SK-N-SH treated with all-trans-retinoic acid at 6 μM for 48 hours (cell line): ENCODE measurements around the gene FOXN1.

ENCODE experiments used
- ARNTL ChIP-seq: fragments of 450-650 bp; formaldehyde crosslinking; IDR thresholded peaks from 2 replicates; pipeline ENCODE4 v1.5.0; 2020; ENCODE audit warnings: low read depth, mild to moderate bottlenecking, moderate library complexity, borderline replicate concordance
- BACH2 ChIP-seq: fragments of 250-450 bp; sonication (Bioruptor Pico); IDR thresholded peaks from 2 replicates; pipeline ENCODE4 v1.9.0; 2021; ENCODE audit warnings: mild to moderate bottlenecking, borderline replicate concordance
- ESRRG ChIP-seq: fragments of 250-450 bp; sonication (Bioruptor Pico); IDR thresholded peaks from 2 replicates; pipeline ENCODE4 v1.6.1; 2021; ENCODE audit warnings: mild to moderate bottlenecking
- OSR1 ChIP-seq: fragments of 250-450 bp; sonication (Bioruptor Pico); IDR thresholded peaks from 2 replicates; pipeline ENCODE4 v1.8.0; 2022; ENCODE audit warnings: moderate library complexity, mild to moderate bottlenecking, inconsistent platforms
- PPARA ChIP-seq: fragments of 250-450 bp; sonication (Bioruptor Pico); IDR thresholded peaks from 2 replicates; pipeline ENCODE4 v1.5.0; 2020; ENCODE audit warnings: mild to moderate bottlenecking, borderline replicate concordance
- SNAI2 ChIP-seq: fragments of 250-450 bp; sonication (Bioruptor Pico); IDR thresholded peaks from 2 replicates; pipeline ENCODE4 v1.5.0; 2020; ENCODE audit warnings: mild to moderate bottlenecking, moderate library complexity
- TOX ChIP-seq: fragments of 250-450 bp; sonication (Bioruptor Pico); IDR thresholded peaks from 2 replicates; pipeline ENCODE4 v1.8.0; 2021; ENCODE audit warnings: mild to moderate bottlenecking, moderate library complexity, borderline replicate concordance
- ZFP30 ChIP-seq: fragments of 450-650 bp; formaldehyde crosslinking; IDR thresholded peaks from 2 replicates; pipeline ENCODE4 v1.5.0; 2022; ENCODE audit warnings: mild to moderate bottlenecking, moderate library complexity
- TF ChIP-seq, protein P1 (sequence below): fragments of 250-450 bp; sonication (Bioruptor Pico); IDR thresholded peaks from 2 replicates; pipeline ENCODE4 v1.5.1; 2020; ENCODE audit warnings: low read depth, mild to moderate bottlenecking, moderate library complexity
- TF ChIP-seq, protein P2 (sequence below): fragments of 250-450 bp; sonication (Bioruptor Pico); IDR thresholded peaks from 2 replicates; pipeline ENCODE4 v1.8.0; 2020; ENCODE audit warnings: mild to moderate bottlenecking, moderate library complexity, borderline replicate concordance

DNA sequence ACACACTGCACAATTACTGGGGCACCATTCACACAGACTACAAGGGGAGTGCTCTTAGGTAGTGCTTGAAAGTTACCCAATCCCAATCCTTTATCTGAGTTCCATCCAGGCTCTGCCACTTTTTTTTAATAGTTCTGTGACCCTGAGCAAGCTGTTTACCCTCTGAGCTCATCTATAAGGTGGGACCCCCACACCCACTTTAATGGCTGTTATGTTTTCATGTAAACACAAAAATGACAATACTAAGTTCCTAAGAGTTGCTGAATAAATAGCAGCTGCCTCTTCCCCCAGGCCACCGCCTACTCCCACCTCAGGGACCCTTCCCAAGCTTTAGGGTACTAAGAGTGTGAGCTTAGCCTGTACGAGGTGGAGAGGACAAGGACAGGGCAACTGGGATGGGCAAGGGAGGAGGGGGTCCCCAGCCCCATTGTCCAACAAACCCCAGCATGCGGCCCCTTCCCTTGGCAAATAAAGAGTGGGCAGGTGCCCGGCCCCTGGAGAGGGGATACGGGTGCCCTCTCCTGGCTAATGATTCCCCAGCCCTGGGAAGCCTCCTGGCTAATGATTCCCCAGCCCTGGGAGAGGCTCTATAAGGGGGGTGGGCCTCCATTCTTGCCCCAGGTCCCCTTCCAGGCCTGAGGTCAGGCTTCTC lies 18.1 kb upstream of the FOXN1 start:
- TF ChIP-seq SNAI2 = no peak
- TF ChIP-seq, protein P1, sequence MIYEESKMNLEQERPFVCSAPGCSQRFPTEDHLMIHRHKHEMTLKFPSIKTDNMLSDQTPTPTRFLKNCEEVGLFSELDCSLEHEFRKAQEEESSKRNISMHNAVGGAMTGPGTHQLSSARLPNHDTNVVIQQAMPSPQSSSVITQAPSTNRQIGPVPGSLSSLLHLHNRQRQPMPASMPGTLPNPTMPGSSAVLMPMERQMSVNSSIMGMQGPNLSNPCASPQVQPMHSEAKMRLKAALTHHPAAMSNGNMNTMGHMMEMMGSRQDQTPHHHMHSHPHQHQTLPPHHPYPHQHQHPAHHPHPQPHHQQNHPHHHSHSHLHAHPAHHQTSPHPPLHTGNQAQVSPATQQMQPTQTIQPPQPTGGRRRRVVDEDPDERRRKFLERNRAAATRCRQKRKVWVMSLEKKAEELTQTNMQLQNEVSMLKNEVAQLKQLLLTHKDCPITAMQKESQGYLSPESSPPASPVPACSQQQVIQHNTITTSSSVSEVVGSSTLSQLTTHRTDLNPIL = no peak
- no peak for TF ChIP-seq ARNTL (CRISPR knock-in tag)
- TF ChIP-seq TOX (CRISPR knock-in tag) = no peak
- TF ChIP-seq BACH2 (CRISPR knock-in tag) = no peak
- TF ChIP-seq OSR1 (CRISPR knock-in tag) = no peak
- TF ChIP-seq ESRRG = no peak
- TF ChIP-seq ZFP30 = no peak
- TF ChIP-seq, protein P2, sequence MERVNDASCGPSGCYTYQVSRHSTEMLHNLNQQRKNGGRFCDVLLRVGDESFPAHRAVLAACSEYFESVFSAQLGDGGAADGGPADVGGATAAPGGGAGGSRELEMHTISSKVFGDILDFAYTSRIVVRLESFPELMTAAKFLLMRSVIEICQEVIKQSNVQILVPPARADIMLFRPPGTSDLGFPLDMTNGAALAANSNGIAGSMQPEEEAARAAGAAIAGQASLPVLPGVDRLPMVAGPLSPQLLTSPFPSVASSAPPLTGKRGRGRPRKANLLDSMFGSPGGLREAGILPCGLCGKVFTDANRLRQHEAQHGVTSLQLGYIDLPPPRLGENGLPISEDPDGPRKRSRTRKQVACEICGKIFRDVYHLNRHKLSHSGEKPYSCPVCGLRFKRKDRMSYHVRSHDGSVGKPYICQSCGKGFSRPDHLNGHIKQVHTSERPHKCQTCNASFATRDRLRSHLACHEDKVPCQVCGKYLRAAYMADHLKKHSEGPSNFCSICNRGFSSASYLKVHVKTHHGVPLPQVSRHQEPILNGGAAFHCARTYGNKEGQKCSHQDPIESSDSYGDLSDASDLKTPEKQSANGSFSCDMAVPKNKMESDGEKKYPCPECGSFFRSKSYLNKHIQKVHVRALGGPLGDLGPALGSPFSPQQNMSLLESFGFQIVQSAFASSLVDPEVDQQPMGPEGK = no peak
- no peak for TF ChIP-seq PPARA (CRISPR knock-in tag)
